ENCODE results near the gene PTPN3.
A peak's percentile ranks its signal among the peaks of the same experiment; 100 is the strongest.

The PTPN3 gene

DNA sequence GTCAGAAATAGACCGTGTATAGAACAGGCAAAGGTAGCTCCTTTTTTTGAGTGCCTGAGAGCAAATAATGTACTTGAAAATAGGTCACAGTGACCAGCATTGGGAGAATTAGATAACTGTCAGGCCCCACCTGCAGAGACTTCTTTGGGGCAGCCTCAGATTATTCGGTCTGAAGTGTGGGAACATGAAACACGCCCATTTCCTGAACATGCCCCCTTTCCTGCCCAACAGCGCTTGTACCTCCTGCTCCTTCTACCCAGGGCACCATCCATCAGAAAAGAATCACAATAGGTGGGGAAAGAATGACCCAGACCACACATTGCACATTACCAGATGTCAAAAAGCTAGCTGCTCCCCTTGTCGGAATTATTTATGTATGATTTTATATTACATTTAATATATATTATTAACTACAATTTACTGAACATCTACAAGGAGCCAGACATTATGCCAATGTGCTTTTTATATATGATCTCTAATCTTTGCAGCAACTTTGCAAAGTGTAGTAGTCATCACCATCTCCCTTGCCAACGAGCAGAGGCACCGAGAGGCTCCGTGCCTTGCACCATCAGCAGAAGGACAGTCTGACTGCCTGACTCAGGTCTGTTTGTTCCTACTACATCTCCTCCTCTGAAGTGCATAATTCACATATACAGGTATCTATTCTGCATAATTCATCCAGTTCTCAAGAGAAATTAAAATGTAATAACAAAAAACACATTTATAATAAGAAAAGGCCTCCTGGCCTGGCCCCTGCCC, 39.5 kb downstream of the PTPN3 start:
- no peak overlapping the region for H3K4me3 Mint-ChIP-seq
- no peaks in the 10 kb centered on the region for H3K9me3 Mint-ChIP-seq
- DNase-seq (ENCODE audit: low spot score): no peak
- no peaks in the 10 kb centered on the region for H3K36me3 Mint-ChIP-seq (ENCODE audit: low read depth)
- H3K27ac Mint-ChIP-seq: no peak overlapping the region
- peaks cover 5% of the 10 kb centered on the region for H3K27me3 Mint-ChIP-seq (ENCODE audit: low read depth)
- H3K4me1 Mint-ChIP-seq (ENCODE audit: low read depth): peaks cover 10% of the 10 kb centered on the region

DNA sequence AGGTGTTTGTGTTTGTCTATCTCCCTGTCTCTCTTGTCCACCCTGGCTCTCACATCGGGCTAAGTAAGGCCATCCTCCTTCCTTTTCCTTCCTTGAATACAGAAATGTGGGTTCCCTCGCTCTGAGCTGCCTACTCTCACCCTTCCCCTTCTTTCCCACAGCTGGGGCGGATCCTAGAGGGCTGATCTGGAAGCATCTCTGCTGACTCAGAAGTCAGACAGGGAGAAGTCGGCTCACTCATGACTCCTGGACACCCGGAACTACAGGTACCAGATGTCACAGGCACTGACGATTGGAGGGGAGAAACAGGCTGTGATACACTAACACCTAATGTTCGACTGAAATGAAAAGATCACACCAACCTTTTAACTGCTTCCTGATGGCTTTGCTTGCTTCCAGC, 41.3 kb downstream of the PTPN3 start:
- Mint-ChIP-seq H3K27ac (no peak overlapping the region), H3K27me3 (ENCODE audit: low read depth) (peaks cover 5% of the 10 kb centered on the region), H3K9me3 (no peaks in the 10 kb centered on the region), H3K36me3 (ENCODE audit: low read depth) (no peaks in the 10 kb centered on the region), H3K4me1 (ENCODE audit: low read depth) (peaks cover 10% of the 10 kb centered on the region), H3K4me3 (no peak overlapping the region)
- no peak for DNase-seq (ENCODE audit: low spot score)

DNA sequence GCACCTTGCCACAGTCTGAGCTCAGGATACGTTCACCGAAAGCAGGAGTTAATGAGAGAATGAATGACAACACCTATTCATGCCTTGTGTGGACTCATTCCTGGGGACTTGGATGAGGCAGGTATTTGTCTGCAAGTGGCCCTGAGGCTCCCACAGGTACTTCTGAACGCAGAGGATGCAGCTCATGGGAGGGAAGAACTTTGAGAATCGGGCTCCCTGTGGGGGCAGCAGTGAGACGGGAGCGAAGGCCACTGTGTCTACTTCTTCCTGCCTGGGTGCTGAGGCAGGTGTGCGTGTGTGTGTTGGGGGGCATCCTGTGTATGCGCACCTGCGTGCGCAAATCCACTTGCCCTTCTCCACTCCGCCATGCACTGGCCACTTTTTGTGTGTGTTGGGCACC, 42.2 kb downstream of the PTPN3 start:
- H3K27me3 Mint-ChIP-seq (ENCODE audit: low read depth): peaks cover 5% of the 10 kb centered on the region
- peaks cover 10% of the 10 kb centered on the region for H3K4me1 Mint-ChIP-seq (ENCODE audit: low read depth)
- H3K27ac Mint-ChIP-seq: no peak overlapping the region
- no peaks in the 10 kb centered on the region for H3K36me3 Mint-ChIP-seq (ENCODE audit: low read depth)
- H3K4me3 Mint-ChIP-seq: no peak overlapping the region
- H3K9me3 Mint-ChIP-seq: no peaks in the 10 kb centered on the region
- DNase-seq (ENCODE audit: low spot score): no peak

DNA sequence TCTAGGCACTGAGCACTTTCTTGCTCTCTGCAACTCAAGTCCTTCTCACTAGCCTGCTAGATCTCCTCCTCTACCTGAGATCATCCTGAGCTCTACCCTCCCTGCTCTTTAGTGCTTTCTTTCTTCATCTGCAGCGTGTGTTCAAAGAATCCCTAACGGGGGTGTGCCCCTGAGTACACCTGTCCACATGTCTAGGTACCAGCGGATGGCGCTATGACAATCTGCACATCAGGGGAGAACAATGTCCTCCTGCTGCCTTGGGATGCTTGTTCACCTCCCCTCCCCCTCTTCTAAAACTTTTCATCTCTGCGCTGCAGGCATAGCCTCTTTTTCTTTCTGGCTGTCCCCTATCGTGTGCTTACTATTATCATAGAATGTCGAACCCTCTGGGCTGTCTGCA, 42.7 kb downstream of the PTPN3 start:
- no peak for DNase-seq (ENCODE audit: low spot score)
- H3K9me3 Mint-ChIP-seq: no peaks in the 10 kb centered on the region
- H3K27me3 Mint-ChIP-seq (ENCODE audit: low read depth): peaks cover 5% of the 10 kb centered on the region
- no peak overlapping the region for H3K4me3 Mint-ChIP-seq
- H3K36me3 Mint-ChIP-seq (ENCODE audit: low read depth): no peaks in the 10 kb centered on the region
- peaks cover 6% of the 10 kb centered on the region for H3K4me1 Mint-ChIP-seq (ENCODE audit: low read depth)
- no peak overlapping the region for H3K27ac Mint-ChIP-seq

DNA sequence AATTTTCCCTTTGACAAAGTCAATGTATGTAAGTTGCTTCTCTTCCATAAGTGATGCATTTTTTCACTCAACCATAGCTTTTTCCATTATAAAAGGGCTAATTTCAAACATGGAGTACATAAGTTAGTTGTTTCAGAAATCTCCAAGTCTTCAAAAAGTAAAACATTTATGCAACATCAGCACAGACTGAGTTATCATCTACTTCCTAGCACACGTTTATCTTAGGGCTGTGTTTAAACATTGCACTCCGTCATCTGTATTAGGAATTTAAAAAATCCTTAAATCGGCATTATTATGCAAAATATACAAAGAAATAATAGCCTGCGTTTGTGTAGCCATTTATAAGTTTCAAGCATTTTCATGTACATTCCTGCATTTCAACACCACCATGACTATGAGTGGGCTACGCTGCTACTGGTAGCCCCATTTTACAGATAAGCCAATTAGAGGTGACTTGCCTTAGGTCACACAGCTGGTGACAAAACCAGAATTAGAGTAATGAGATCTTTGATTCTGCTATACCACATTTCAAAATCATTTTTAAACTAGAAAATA, 43.4 kb downstream of the PTPN3 start:
- Mint-ChIP-seq H3K36me3 (ENCODE audit: low read depth) (no peaks in the 10 kb centered on the region), H3K27ac (no peak overlapping the region), H3K4me3 (no peak overlapping the region), H3K9me3 (no peaks in the 10 kb centered on the region), H3K4me1 (ENCODE audit: low read depth) (peaks cover 6% of the 10 kb centered on the region), H3K27me3 (ENCODE audit: low read depth) (peaks cover 5% of the 10 kb centered on the region)
- no peak for DNase-seq (ENCODE audit: low spot score)

DNA sequence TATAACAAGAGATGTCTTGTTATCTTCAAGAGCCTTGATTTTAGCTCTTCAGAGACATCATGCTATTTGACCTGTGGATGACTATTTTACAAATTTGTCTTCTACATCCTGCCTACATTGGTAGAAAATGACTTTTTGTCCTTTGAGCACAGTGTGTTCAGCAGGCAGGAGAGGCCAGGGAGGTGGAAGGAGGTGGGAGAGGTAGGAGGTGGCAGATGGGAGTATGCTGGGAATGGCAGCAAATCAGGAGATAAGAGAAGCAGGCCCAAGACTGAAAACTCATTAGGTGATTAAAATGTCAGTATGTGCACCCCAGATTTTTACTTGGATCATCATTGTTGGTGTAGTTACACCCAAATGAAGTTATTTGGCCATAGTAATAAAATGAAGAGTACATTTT, 44.1 kb downstream of the PTPN3 start:
- H3K9me3 Mint-ChIP-seq: no peaks in the 10 kb centered on the region
- H3K27me3 Mint-ChIP-seq (ENCODE audit: low read depth): peaks cover 5% of the 10 kb centered on the region
- H3K27ac Mint-ChIP-seq: no peak overlapping the region
- no peak for DNase-seq (ENCODE audit: low spot score)
- no peaks in the 10 kb centered on the region for H3K36me3 Mint-ChIP-seq (ENCODE audit: low read depth)
- H3K4me3 Mint-ChIP-seq: no peak overlapping the region
- peaks cover 6% of the 10 kb centered on the region for H3K4me1 Mint-ChIP-seq (ENCODE audit: low read depth)

DNA sequence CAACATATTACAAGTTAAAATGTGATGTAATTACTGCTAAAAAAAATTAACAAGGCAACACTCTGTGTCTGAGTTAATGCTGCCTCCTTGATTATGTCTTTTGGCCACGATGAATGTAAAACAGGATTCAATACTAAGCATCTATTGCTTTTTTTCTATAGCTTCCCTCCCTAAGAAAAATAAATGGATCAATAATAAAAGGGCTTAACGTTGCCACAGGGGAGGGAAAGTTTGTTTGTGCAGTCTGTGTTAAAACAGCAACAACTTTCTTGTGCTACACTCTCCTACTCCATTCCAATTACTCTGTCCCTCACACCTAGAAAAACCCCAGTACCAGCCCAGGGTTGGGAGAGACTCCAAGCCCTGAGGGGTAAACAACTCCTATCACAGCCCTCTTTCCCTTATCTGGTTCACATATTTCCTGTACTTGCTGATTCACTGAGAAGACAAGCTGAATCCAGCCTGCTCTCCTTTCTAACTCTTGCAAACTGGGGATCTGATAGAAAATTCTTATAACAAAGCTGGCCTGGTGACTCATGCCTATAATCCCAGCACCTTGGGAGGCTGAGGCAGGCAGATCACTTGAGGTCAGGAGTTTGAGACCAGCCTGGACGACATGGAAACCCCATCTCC, 44.8 kb downstream of the PTPN3 start:
- Mint-ChIP-seq H3K27ac (no peak overlapping the region), H3K27me3 (ENCODE audit: low read depth) (peaks cover 5% of the 10 kb centered on the region), H3K4me1 (ENCODE audit: low read depth) (peaks cover 9% of the 10 kb centered on the region), H3K4me3 (no peak overlapping the region), H3K36me3 (ENCODE audit: low read depth) (no peaks in the 10 kb centered on the region), H3K9me3 (no peaks in the 10 kb centered on the region)
- DNase-seq (ENCODE audit: low spot score): no peak

DNA sequence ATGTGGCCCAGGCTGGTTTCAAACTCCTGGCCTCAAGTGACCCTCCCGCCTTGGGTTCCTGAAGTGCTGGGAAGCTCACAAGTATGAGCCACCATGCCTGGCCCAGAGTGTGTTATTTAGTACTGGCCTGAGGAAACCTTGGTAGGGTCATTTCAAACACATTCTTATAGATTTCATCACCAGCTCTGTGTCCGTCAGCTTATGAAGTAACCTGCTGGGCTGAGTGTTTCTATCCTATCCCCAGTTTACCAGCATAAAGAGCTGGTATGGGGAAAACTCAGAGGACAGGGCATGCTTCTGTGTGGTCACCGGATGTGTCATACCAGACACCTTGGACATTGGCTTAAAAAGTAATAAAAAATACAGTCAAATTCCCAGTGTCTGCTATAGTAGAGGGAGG, 45.3 kb downstream of the PTPN3 start:
- Mint-ChIP-seq H3K4me3 (no peak overlapping the region), H3K36me3 (ENCODE audit: low read depth) (no peaks in the 10 kb centered on the region), H3K9me3 (no peaks in the 10 kb centered on the region), H3K27me3 (ENCODE audit: low read depth) (peaks cover 5% of the 10 kb centered on the region), H3K27ac (no peak overlapping the region), H3K4me1 (ENCODE audit: low read depth) (peaks cover 11% of the 10 kb centered on the region)
- no peak for DNase-seq (ENCODE audit: low spot score)

DNA sequence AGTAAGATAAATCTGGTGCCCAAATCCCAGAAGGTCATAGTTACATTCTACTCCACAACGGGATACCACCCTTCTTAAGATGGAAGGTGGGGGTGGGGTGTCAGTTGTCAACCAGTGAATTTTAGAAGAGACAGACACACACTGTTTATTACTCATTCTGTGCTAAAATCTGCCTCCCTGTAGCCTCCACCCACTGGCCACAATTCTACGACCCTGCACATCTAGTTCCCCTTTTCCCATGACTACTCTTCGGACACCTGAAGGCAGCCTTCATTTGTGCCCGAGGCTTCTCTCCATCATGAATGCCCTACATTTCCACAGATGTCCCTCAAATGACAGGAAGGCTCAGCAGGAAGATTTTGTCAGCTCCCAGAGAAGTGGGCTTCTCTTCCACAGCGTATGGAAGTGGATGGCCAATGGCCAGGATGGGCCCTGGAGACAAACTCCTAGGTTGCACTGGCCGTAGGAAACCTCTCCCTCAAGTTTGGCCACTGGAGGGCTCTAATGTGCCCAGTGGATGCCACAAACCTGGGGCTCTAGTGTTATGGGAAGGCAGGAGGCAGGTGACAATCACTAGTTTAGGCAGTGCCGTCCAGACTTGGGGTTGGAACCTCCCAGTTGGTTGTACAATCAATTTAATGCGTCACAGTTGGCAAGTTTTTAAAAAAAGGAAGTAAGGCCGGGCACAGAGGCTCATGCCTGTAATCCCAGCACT, 46.6 kb downstream of the PTPN3 start:
- Mint-ChIP-seq H3K27me3 (ENCODE audit: low read depth) (peaks cover 5% of the 10 kb centered on the region), H3K4me3 (no peak overlapping the region)

DNA sequence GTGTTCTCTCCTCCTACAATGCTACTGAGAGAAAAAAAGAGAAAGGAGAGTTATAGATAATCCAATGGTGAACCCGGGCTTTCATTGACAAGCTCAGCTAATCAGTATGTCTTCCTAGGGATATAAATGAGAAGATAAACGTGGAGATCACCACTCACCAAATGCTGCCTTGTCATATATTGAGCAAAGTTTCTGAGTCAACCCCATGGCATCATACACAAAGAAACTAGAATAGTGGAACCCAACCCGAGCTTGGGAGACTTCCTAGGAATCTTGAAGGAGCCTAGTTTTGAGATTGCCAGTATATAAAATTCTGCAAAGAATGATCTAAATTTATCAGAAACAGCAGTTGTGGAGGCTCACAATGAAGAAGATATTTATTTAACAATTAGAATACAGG, 47.8 kb downstream of the PTPN3 start:
- Mint-ChIP-seq H3K36me3 (ENCODE audit: low read depth) (no peaks in the 10 kb centered on the region), H3K4me1 (ENCODE audit: low read depth) (peaks cover 21% of the 10 kb centered on the region), H3K4me3 (no peak overlapping the region), H3K27me3 (ENCODE audit: low read depth) (peaks cover 4% of the 10 kb centered on the region), H3K27ac (no peak overlapping the region), H3K9me3 (no peaks in the 10 kb centered on the region)
- no peak for DNase-seq (ENCODE audit: low spot score)

More for the DNA sequence above, 46.6 kb downstream of the PTPN3 start:
- Mint-ChIP-seq H3K4me1 (ENCODE audit: low read depth) (peaks cover 21% of the 10 kb centered on the region), H3K36me3 (ENCODE audit: low read depth) (no peaks in the 10 kb centered on the region), H3K27ac (no peak overlapping the region), H3K9me3 (no peaks in the 10 kb centered on the region)
- no peak for DNase-seq (ENCODE audit: low spot score)

DNA sequence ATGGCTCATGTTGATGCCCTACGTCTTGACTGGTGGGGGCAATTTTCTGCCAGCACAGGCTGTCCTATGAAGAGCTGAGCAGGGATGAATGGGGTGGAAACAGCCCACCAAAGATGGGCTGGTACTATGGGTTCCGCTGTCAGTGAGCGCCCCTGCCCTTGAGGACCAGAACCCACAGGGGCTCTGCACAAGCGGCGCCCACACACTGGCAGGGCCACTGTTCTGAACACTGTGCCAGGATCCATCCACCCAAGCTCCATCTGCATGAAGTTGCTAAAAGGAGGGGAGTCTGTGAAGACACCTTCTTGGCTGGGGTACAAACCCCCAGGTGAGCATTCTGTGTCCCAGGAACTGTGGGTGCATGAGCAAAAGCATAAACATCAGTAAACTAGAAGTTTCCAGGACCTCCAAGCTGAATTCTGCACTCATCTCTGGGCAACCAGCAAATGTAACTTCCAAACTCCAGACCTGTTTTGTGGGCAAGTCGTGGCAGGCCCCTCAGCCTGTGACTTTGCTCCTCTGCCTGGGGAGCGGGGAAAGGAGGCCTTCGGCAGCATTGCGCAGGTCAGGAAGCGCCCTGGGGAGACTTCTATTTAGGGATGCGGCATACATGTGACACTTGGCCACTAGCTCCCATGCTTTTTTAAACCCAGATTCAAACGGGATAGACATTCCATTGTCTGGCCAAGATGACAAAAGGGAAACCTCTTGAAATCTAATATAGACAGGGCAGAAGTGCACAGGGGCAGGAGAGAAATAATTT, 48.9 kb downstream of the PTPN3 start:
- no peaks in the 10 kb centered on the region for H3K36me3 Mint-ChIP-seq (ENCODE audit: low read depth)
- H3K4me3 Mint-ChIP-seq: no peak overlapping the region
- H3K27me3 Mint-ChIP-seq (ENCODE audit: low read depth): no peaks in the 10 kb centered on the region
- H3K9me3 Mint-ChIP-seq: no peaks in the 10 kb centered on the region
- no peak for DNase-seq (ENCODE audit: low spot score)
- H3K27ac Mint-ChIP-seq: no peak overlapping the region
- peaks cover 21% of the 10 kb centered on the region for H3K4me1 Mint-ChIP-seq (ENCODE audit: low read depth)

DNA sequence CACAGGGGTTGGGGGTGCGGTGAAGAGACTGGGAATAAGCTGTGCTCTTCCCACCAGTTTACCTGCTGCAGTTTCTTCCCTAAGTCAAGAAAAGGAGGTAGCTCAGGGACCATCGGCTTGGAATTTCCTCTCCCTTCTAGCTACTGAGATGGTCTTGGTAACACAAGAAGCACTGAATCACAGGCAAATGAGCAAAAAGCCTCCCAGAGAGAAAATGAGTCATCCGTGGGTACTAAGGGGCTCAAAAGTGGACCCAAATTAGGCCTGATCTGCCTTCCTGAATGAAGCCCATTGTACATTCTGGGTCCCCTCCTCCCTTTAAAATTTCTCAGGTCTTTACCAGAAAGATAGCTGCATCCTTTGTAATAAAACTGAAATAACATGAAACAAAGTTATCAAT, 49.9 kb downstream of the PTPN3 start:
- no peaks in the 10 kb centered on the region for H3K36me3 Mint-ChIP-seq (ENCODE audit: low read depth)
- peak overlapping the region; percentile 2 for H3K4me3 Mint-ChIP-seq
- DNase-seq (ENCODE audit: low spot score): no peak
- no peaks in the 10 kb centered on the region for H3K9me3 Mint-ChIP-seq
- H3K4me1 Mint-ChIP-seq (ENCODE audit: low read depth): peaks cover 19% of the 10 kb centered on the region
- no peak overlapping the region for H3K27ac Mint-ChIP-seq
- H3K27me3 Mint-ChIP-seq (ENCODE audit: low read depth): no peaks in the 10 kb centered on the region

DNA sequence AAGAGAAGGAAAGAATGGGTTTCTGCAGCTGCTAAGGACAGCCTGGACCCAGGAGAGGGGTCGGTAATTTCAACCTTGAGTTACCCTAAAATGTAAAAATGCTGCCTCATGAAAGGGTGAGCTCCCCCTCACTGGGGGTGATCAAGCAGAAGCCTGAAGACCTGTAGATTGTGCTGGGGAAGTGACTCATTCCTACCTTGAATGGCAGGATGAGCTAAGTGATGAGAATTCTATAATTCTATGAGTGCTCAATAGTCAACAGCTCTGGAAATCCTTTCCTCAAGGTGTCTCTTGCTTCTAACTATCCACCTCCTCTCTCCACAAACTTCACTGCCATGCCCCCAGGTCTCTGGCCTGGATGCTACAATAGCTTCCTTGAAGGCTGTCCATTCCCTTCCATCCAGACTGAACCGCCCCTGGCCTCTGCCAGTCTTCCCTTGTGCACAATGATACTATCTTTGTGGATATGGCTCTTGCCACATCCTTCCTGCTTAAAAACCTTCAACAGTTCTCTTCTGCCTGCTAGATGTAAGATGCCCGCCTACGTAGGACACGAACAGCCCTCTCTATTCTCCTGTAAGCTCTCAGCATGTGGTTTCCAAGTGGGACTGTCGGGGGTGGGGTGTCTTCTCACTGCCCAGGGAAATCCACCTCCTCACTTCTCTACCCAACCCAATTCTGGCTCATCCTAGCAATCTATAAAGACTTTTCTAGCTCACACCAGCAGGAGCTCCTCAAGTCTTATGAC, 50.6 kb downstream of the PTPN3 start:
- H3K9me3 Mint-ChIP-seq: no peaks in the 10 kb centered on the region
- H3K27me3 Mint-ChIP-seq (ENCODE audit: low read depth): no peaks in the 10 kb centered on the region
- H3K4me1 Mint-ChIP-seq (ENCODE audit: low read depth): peaks cover 19% of the 10 kb centered on the region
- peak overlapping the region; percentile 45 for H3K27ac Mint-ChIP-seq
- H3K36me3 Mint-ChIP-seq (ENCODE audit: low read depth): no peaks in the 10 kb centered on the region
- peak overlapping the region; percentile 44 for H3K4me3 Mint-ChIP-seq
- peak; percentile 69 for DNase-seq (ENCODE audit: low spot score)
